GDM1 (cell line): Measurements from ENCODE around the gene GNAI3.

Experiments
- DNase-seq: peaks from one replicate; lab custom pipeline; 2025; lab: John Stamatoyannopoulos, UW

The GNAI3 gene

GRCh38 chr1:109527098-109527811 lies 21.2 kb upstream of the GNAI3 start:
- DNase-seq: no peak

- no peak for DNase-seq
Measured at GRCh38 chr1:109527846-109528695, 20.3 kb upstream of the GNAI3 start.

- no peak for DNase-seq
Measured at GRCh38 chr1:109528712-109529111, 19.7 kb upstream of the GNAI3 start.

GRCh38 chr1:109529881-109530456 lies 18.4 kb upstream of the GNAI3 start:
- DNase-seq: no peak

DNA sequence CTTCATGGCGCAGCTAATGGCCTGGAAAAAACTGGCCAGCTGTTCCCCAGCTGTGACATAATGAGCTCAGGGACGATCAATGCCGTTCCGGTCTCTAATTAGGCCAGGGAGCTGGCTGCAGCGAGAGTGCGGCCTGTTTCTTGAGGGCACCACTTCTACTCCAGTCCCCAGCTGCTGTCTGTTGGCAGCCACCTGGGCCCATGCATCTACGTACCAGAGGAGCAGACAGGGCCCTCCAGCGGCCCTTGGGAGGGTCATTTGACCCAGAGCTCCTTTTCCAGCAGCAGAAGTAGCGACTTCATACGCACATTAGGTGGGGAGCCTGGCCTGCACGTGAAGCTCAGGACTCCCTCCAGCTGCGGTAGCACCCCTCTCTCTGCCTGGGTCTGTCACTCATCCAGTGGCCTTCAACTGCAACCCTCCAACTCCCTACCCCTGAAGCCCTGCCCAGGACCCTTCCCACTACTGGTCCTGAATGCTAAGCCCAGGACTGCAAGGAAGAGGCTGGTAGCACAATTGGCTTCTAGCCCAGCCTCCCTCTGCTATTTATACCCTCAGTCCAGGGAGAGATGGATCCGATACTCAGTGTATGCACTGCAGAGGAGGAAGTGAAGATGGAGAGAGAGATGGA lies 17.8 kb upstream of the GNAI3 start:
- no peak for DNase-seq

GRCh38 chr1:109531380-109531779 lies 17.0 kb upstream of the GNAI3 start:
- DNase-seq: no peak

DNA sequence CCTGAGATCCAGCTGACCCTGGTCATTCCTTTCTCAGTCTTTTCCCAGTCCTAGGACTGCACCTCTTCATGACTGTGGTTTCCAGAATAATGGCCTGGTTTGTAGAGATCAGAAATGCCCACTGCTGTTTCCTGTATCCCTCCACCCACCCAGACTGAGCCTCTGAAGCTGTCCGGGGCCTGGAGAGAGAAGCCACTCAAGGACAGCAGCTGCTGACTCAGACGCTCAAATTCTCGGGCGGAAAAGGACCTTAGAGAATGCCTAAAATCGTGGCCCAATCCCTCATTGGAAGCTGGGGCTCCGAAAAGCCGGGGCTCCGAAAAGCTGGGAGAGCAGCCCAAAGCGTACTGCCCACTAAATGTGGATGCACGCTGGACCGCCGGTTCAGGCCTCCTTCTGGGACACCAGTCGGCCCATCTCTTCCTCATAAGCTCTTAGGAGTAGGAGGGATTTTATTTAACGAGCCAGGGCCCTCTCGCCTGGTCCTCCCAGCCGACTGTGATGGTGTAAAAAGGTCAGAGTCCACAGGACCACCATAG lies 16.5 kb upstream of the GNAI3 start:
- DNase-seq: no peak

GRCh38 chr1:109532365-109533136 lies 15.9 kb upstream of the GNAI3 start:
- peak; percentile 62 for DNase-seq

GRCh38 chr1:109534307-109534858 lies 14.0 kb upstream of the GNAI3 start:
- no peak for DNase-seq

DNA sequence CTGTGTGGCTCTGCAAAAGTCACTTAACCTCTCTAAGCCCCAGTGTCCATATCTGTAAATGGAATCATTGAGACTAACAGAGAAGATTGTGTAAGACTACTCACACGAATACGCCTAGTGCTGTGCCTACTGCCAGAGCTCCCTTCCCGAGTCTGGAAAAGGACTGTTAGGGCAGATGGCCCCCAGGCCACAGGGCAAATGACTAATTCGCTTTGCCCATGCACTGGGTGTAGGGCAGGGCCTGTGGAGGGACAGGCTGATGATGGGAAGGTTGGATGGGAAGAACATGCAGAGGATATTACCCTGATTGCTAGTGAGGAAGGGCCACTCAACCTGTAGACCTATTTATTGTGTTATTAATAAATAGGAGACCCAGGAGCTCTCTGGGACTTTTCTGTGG lies 12.9 kb upstream of the GNAI3 start:
- no peak for DNase-seq

DNA sequence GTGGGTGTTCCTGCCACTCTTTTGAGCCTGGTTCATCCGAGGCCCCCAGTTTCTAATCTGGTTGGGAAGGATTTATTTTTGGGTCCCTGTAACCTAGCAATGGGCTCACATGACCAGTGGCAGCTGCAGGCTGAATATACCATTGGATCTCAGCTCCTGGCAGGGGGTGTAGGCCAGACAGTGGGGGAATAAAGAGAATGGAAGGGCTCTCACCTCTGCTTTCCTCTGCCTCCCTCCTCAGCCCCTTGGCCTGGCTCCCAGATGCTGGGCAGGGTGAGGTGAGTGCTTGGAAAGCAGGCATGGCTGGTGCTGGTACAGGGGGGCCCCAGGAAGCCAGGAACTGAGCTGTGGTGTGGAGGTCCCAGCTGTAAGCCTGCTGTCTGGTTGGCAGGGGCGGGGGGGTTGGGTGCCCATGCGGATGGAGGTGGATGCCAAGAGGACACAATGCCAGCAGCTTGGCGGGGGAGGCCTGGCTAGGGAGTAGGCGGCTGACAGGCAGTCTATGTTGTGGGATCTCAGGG lies 12.4 kb upstream of the GNAI3 start:
- DNase-seq: no peak

DNA sequence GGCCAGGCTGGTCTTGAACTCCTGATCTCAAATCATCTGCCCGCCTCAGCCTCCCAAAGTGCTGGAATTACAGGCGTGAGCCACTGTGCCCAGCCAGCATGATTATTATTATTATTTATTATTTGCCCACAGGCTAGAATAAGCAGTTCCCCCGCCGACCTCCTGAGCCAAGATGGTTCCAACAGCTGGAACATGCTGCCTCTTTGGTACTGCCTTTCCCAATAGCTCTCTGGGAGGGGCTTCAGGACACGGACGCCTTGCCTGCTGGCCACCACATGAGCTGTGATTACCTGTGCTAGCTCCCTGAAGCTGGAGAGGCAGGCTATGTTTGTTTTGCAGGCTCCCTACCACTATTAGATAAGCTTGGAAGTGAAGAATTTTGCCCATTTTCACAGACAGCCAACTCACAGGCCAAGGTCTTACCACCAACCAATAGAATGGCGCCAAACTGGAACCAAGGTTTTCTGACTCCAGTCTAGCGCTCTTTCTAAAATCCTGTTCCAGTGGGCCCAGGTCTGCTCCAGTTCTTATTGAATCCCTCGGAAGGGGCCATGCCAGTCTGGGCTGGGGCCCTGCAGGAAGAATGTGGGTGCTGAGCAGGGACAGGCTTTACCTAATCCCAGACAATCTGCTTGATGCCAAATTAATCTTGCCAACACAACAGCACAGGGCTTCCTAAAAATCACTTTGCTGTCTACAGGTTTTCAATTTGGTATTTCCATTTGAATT lies 10.8 kb upstream of the GNAI3 start:
- no peak for DNase-seq

- DNase-seq: no peak
Measured at GRCh38 chr1:109538827-109539555, 9.4 kb upstream of the GNAI3 start.

GRCh38 chr1:109539676-109540075 lies 8.7 kb upstream of the GNAI3 start, which contains the start of gene GPR61:
Gene GPR61, plus strand, starts transcription at chr1:109539872. Its CDS starts 3,151 bp downstream, at chr1:109543023.
- DNase-seq: no peak

DNA sequence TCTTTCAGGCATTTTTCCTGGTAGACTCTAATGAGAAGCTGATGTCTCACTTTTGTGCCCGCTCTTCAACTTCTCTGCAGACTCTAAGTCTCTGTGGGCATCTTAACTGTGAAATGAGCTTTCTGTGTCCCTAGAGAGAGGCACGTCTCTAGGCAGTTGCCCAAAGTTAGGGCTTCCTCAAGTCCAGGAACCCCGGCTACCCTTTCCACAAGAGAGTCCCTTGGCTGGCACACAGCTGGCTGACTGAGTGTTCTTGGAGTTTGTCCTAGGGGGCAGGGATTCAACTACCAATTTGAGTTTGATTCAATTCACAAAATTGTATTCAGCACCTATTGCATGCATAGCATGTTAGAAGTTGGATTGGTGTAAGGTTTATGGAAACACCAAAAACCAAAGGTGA lies 7.3 kb upstream of the GNAI3 start:
- DNase-seq: no peak

- DNase-seq: no peak
Measured at GRCh38 chr1:109542657-109543056, 5.8 kb upstream of the GNAI3 start.

DNA sequence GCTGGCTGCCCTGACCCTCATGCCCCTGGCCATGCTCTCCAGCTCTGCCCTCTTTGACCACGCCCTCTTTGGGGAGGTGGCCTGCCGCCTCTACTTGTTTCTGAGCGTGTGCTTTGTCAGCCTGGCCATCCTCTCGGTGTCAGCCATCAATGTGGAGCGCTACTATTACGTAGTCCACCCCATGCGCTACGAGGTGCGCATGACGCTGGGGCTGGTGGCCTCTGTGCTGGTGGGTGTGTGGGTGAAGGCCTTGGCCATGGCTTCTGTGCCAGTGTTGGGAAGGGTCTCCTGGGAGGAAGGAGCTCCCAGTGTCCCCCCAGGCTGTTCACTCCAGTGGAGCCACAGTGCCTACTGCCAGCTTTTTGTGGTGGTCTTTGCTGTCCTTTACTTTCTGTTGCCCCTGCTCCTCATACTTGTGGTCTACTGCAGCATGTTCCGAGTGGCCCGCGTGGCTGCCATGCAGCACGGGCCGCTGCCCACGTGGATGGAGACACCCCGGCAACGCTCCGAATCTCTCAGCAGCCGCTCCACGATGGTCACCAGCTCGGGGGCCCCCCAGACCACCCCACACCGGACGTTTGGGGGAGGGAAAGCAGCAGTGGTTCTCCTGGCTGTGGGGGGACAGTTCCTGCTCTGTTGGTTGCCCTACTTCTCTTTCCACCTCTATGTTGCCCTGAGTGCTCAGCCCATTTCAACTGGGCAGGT lies 5.0 kb upstream of the GNAI3 start:
- no peak for DNase-seq

DNA sequence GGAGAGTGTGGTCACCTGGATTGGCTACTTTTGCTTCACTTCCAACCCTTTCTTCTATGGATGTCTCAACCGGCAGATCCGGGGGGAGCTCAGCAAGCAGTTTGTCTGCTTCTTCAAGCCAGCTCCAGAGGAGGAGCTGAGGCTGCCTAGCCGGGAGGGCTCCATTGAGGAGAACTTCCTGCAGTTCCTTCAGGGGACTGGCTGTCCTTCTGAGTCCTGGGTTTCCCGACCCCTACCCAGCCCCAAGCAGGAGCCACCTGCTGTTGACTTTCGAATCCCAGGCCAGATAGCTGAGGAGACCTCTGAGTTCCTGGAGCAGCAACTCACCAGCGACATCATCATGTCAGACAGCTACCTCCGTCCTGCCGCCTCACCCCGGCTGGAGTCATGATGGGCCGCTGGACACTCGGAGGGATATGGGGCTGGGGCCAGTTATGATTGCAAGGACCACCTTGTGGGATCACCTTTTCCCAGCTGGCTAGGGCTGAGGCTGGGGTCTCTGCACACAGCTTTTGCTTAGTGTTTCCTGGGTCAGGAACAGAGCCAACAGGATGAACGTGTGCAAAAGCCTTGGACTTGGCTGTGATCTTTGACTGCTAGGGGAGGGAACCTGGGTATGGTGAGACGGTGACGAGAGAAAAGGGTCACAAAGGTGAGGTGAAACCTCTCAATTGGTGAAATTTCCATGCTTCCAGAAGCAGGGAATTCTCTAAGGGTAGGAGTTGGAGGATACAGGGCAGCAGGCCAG lies 4.3 kb upstream of the GNAI3 start:
- DNase-seq: no peak
